ENCODE data around the gene ANAPC5. TPM values are rescaled to one million over a fixed set of nuclear protein-coding genes. Genes with fewer than 3 reads are reported as not detected.

Gene ANAPC5
- total RNA-seq, 1 experiment from 2014 or later: 116 TPM

GRCh38 chr12:121285856-121286255, 66.4 kb downstream of the ANAPC5 start:
- H3K27me3 Mint-ChIP-seq (ENCODE audit: low read depth): no peaks in the 10 kb centered on the region
- no peak overlapping the region for H3K27ac Mint-ChIP-seq
- TF ChIP-seq JAZF1 (CRISPR knock-in tag; IDR thresholded peaks at IDR 0.05): no peak
- no peak for TF ChIP-seq CDX4 (CRISPR knock-in tag; IDR thresholded peaks at IDR 0.05; ENCODE audit: borderline replicate concordance)
- no peak for TF ChIP-seq OVOL2 (CRISPR knock-in tag; IDR thresholded peaks at IDR 0.05; ENCODE audit: borderline replicate concordance)
- no peak for TF ChIP-seq SOX15 (CRISPR knock-in tag; IDR thresholded peaks at IDR 0.05)
- no peak for TF ChIP-seq ZNF219 (CRISPR knock-in tag; IDR thresholded peaks at IDR 0.05; ENCODE audit: borderline replicate concordance)
- no peak for TF ChIP-seq KAT7 (CRISPR knock-in tag; IDR thresholded peaks at IDR 0.05; ENCODE audit: borderline replicate concordance)
- no peak for TF ChIP-seq USF2 (CRISPR knock-in tag; IDR thresholded peaks at IDR 0.05)
- no peak for TF ChIP-seq CTCF (IDR thresholded peaks at IDR 0.05)
- TF ChIP-seq ZBTB21 (CRISPR knock-in tag; IDR thresholded peaks at IDR 0.05; ENCODE audit: borderline replicate concordance): no peak
- no peak for TF ChIP-seq PREB (CRISPR knock-in tag; IDR thresholded peaks at IDR 0.05; ENCODE audit: borderline replicate concordance)
- TF ChIP-seq USF1 (CRISPR knock-in tag; IDR thresholded peaks at IDR 0.05): no peak
- H3K4me3 Mint-ChIP-seq: no peak overlapping the region
- no peaks in the 10 kb centered on the region for H3K36me3 Mint-ChIP-seq
- CTCF ChIA-PET: no interaction called here
- POLR2A ChIA-PET: no interaction called here
- peaks cover 39% of the 10 kb centered on the region for H3K4me1 Mint-ChIP-seq
- H3K9me3 Mint-ChIP-seq: no peaks in the 10 kb centered on the region
- ATAC-seq (no peak), DNase-seq (ENCODE audit: low spot score) (no peak)

GRCh38 chr12:121284551-121285390, 67.4 kb downstream of the ANAPC5 start:
- no peaks in the 10 kb centered on the region for H3K9me3 Mint-ChIP-seq
- no peak overlapping the region; the same call in 1 of the 2 replicates for H3K27ac Mint-ChIP-seq
- no peak overlapping the region for H3K4me3 Mint-ChIP-seq
- ATAC-seq (no peak), DNase-seq (ENCODE audit: low spot score) (no peak)
- CTCF ChIA-PET: no interaction called here
- H3K36me3 Mint-ChIP-seq: no peaks in the 10 kb centered on the region
- peaks cover 47% of the 10 kb centered on the region for H3K4me1 Mint-ChIP-seq
- no peaks in the 10 kb centered on the region for H3K27me3 Mint-ChIP-seq (ENCODE audit: low read depth)
- POLR2A ChIA-PET: no interaction called here
- TF ChIP-seq ARID4B (CRISPR knock-in tag; IDR thresholded peaks at IDR 0.05; ENCODE audit: borderline replicate concordance) (no peak), ZNF425 (CRISPR knock-in tag; conservative IDR thresholded peaks at IDR 0.05) (no peak), IRF2 (CRISPR knock-in tag; IDR thresholded peaks at IDR 0.05; ENCODE audit: borderline replicate concordance, low read depth) (no peak), NFE2L1 (CRISPR knock-in tag; IDR thresholded peaks at IDR 0.05) (no peak), TCF7 (CRISPR knock-in tag; IDR thresholded peaks at IDR 0.05; ENCODE audit: low read depth) (no peak), EMX1 (CRISPR knock-in tag; IDR thresholded peaks at IDR 0.05) (no peak), FOXK1 (CRISPR knock-in tag; IDR thresholded peaks at IDR 0.05) (no peak), ZNF512 (CRISPR knock-in tag; IDR thresholded peaks at IDR 0.05; ENCODE audit: borderline replicate concordance) (no peak), ZNF416 (CRISPR knock-in tag; IDR thresholded peaks at IDR 0.05) (no peak), TP53 (CRISPR knock-in tag; IDR thresholded peaks at IDR 0.05) (no peak)
